HL-60/S4 treated with phorbol 12-myristate 13-acetate at 8.2 ng/mL for 4 days and 3 days (cell line): ENCODE results near the gene ADAMTS15.

Experiments used
- in situ Hi-C: fragments of 300-500 bp; cut with MboI; formaldehyde crosslinking; loops from 2 replicates; pipeline ENCODE4 v1.15.0; 2022; ENCODE audit warnings: low sequenced_read_pairs

ADAMTS15 gene

DNA sequence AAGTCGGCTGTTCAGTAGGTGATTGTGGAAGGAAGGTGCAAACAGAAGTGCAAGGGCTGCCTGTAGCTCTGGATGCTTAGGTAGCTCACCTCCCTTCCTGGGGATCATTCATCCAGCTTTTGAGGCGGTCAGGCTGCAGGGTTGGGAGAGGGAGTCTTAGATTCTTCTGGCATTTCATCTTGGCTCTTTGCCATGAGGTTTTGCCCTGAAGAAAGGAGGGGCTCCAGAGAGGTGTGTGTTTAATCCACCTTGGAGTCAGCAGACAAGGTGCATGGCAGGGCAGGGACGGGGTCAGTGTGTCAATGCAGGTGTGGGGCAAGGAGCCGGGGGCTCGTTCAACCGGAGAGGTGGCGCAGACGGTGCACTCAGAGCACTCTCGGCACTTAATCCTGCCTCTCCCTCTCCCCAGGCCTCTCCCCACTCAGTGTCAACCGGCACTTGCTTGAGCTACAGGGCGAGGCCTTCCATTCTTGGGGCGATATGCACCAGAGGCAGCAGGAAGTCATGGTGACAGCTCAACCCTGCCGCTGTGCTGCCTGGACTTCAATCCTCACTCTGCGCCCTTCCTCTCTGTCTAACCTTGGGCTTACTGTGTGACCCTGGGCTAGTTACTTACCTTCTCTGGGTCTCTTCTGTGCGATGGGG, 7.2 kb downstream of the ADAMTS15 start:
- in situ Hi-C loops: no loop called here

DNA sequence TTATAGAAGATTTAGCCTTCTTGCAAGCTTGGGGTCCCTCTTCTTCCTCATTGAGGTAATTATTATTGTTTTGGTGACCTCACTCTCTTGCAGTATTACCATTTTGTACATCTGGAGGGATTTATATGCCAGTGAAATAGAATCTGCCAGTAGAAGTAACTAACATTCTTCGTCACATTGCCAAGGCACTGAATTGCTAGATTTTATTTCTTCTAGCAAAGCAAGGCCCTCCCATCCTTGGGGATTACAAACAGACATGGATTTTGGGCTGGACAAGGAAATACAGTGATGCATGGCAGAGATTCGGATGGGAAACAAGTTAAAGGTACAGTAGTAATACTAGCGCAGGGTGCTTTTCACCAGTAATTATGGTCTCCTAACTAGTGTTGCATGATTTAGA, 7.8 kb downstream of the ADAMTS15 start:
- in situ Hi-C loops: no loop called here

DNA sequence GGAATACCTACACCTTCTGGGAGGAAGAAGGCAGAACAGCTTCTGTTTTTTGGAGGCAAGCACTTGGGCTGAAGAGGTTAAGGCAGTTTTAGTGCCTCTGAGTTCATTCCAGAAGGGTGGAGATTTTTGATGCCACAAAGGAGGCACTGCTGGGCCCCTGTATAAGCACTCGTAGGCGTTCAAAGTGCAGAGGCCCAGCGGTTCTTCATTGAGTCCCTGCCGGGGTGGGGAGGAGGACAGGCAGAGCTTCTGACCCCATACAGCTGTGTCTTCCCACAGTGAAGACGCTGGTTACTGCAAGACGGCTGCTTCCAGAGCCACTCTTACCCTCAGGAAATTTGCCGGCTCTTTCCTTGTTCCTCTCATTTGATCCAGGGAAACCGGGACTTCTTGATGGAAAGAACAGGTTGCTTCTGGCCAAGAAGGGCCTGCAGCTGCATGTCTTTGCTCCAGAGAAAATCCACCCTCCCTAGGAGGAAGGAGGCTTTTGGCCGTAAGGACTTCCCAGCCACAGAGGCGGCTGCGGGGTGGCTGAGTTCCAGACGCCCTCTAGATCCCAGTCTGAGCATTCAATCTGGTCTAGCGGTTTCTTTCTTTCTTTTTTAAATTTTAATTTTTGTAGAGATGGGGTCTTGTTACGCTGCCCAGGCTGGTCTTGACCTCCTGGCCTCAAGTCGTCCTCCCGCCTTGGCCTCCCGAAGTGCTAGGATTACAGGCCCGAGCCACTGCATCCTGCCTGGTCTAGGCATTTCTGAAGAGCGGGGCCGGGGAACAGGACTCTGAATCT, 9.4 kb downstream of the ADAMTS15 start:
- in situ Hi-C loops: no loop called here

DNA sequence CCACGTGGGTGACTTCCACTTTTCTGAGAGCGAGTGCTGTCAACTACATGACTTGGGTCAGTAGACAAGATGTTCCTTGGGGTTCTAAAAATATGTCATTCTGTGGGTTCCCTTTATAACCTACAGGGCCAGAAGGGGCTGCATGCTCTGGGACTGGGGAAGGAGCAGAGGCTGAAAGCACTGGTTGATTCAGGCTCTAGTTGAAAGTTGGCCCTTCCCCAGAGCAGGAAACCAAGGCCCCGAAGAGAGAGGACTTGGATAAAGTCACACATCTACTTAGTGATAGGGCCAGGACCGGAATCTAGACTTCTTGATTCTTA, 9.9 kb downstream of the ADAMTS15 start:
- in situ Hi-C loops: no loop called here

DNA sequence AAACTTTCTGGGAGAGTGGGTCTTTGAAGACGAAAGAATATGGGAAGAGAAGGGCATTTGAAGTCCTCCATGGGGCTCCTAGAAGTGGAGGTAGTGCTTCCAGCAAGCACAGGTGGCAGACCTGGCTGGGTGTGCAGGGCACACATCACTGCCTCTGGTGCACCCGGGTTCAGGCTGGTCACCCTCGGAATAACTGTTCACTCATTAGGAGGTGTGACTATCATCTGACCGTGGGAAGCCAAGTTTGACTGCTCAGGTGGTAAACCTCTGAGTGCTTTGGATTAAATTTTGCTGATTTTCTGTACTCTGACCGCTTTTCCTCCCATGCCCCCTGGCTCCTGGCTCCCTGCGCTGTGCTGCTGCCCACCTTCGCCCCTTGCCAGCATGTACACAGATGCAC, 11.1 kb downstream of the ADAMTS15 start:
- in situ Hi-C loops: no loop called here

DNA sequence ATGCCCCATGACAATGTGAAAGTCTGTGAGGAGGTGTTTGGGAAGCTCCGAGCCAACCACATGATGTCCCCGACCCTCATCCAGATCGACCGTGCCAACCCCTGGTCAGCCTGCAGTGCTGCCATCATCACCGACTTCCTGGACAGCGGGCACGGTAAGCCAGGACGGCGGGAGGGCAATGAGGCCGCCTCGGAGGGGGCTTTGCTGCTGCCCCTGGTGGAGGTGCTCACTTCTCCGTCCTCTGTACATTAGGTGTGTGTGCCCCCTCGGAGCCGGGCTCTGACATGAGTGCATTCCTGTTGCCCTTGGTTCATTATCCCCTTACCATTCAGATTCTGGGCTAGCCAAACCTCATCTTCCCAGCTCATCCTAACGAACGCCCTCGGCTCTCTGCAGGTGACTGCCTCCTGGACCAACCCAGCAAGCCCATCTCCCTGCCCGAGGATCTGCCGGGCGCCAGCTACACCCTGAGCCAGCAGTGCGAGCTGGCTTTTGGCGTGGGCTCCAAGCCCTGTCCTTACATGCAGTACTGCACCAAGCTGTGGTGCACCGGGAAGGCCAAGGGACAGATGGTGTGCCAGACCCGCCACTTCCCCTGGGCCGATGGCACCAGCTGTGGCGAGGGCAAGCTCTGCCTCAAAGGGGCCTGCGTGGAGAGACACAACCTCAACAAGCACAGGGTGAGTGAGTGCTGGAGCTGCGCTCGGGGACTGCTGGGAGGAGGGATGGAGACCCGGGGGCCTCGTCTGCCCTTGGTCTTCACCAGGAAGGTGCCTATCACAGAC, 13.8 kb downstream of the ADAMTS15 start:
- in situ Hi-C loops: no loop called here

DNA sequence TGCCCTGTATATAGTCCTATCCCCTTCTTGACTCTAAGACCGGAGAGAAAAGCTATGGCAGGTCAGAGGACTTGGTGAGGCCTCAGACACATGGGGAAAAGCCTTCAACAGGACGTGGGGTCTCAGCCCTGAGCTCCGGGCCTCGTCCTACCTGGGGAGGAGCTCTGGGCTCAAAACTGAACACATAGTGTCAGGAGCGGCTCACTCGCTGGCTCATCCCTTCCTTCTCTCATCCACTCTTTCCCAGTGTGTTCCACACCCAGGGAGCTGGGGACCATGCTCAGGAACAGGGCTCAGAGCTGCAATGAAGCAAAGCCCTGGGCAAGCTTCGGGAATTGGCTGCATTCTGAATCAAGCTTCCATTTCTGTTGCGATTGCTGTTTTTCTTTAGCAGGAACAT, 14.5 kb downstream of the ADAMTS15 start:
- in situ Hi-C loops: no loop called here

DNA sequence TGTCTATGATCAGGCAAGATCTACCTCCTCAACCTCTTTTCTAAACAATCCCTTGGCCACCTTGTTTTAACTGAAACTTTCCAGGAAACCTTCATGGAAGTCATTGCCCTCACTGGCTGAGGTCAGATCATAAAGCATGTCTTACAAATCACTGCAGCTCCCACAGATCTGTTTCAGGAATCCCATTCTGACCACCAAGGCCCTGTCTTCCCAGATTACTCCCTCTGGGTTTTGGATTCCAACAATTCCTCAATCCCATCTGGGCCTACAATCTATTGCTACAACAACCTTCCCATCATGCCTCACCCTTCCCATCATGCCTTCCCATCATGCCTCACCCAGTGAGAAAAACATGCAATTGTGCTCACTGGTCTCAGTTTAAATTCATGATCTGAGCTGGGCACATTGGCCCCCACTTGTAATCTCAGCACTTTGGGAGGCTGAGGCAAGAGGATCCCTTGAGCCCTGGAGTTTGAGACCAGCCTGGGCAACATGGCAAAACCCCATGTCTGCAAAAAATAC, 15.9 kb downstream of the ADAMTS15 start:
- in situ Hi-C loops: no loop called here

DNA sequence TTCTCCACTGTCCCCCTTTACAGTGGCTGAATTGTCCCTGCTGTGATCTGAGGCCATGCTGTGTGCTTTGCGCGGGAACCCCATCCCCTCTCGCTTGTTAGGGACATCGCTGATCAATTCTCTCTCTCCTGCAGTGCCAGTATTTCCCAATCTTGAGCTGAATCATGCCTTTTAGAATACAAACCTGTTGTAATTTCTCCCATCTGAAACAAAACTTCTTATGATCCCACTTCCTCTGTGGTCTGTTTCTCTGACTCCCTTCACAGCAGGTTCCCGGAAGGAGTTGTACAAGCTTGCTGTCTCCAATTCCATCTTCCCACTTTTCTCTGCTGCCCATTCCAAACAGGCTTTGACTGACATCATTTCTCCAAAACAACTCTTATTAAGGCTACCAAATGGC, 16.8 kb downstream of the ADAMTS15 start:
- in situ Hi-C loops: no loop called here

DNA sequence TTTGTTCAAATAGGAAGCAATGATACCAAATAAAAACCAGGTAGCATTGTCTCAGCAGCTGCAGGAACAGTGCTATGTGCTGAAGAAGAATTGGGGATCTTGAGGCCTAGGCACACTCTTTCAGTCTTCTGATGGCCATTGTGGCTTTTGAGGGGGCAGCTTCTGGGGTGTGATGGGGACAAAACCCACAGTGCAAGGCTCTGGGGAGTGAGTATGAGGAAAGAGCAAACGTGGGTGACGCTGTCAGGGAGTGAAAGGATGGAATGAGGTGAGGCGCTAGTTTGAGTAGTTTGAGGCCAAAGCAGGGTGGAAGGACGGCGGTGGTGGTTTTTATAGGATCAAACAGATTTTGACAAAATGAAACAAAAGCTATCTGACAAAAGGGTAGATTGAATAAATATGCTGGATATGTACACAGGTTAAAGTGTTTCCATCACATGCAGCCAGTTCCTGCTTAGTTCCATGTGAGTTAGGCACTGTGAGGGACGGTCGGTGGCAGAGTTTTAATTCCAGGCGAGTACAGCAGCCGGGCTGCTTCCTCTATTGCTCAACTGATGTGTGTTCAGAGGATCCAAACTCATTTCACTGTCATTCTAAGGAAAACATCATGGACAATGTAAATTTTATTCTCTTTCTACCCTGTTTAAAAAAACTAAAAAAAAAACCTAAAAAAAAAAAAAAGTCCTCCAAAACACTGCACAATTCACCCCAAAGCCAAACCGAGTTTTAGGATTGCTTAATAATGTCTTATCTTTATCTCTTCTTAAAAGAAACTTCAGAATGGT, 18.9 kb downstream of the ADAMTS15 start:
- in situ Hi-C loops: no loop called here

DNA sequence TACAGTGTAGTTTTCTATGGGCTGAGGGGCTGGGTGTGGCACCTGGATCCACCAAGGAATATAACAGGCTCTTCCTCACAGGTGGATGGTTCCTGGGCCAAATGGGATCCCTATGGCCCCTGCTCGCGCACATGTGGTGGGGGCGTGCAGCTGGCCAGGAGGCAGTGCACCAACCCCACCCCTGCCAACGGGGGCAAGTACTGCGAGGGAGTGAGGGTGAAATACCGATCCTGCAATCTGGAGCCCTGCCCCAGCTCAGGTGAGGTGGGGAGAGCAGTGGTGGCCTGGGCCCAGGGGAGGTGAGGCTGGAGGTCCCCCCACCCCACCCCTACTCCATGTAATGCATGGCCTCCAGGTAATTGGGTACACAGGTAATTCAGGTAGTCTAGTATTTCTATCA, 20.7 kb downstream of the ADAMTS15 start:
- in situ Hi-C loops: no loop called here

DNA sequence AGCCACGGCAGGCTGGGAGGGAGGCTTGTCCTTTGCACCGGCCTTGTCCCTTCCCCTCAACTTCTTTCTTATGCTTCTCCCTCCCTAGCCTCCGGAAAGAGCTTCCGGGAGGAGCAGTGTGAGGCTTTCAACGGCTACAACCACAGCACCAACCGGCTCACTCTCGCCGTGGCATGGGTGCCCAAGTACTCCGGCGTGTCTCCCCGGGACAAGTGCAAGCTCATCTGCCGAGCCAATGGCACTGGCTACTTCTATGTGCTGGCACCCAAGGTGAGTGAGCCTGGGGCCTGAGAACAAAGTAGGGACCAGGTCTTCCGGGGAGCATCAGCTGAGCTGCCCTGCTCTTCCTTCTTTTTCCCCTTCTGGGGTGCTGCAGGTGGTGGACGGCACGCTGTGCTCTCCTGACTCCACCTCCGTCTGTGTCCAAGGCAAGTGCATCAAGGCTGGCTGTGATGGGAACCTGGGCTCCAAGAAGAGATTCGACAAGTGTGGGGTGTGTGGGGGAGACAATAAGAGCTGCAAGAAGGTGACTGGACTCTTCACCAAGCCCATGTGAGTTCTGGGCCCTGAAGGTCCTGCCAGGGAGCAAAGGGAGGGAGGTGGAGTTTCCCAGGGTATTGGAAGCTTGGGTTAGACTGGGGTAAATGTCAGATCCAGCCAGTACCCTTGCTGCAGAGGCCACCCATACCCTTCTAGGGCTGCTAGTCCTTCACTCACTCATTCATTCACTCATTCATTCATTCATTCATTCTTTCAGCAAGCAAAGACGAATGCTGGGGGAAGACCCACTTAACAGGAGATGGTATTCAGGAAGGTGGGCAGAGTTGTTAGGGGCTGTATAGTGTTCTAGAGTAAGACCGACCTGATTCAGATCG, 22.6 kb downstream of the ADAMTS15 start:
- in situ Hi-C loops: no loop called here

DNA sequence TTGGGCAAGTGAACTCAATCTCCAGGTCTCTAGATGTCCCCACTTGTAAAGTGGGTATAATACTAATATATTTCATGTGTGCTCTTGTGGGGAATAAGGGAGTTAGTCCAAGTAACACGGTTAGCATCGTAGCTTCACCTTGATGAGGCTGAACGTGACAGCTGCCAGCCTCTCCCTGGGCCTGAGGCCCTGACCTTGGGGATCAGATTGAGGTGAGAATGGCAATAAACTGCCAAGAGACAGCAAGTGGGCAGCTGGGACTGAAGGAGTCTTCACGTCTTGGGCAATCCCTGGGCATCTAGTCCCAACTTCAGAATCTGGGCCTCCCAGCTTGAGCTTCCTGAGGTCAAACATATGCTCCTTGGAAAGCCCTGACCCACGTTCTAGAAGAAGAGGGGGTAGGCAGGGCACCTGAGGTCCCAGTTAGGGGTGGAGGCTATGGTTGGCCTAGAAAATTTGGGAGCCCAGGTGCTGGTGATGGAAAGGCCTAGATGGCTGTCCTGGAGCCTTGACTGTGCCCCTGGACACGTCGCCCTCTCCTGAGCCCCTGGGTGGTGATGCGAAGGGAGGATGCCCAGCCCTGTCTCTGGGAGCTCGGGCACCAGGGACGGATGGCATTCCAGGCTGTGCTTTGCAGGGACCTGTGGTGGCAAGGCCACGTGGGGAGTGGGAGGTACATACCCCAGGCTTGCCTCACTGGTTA, 23.4 kb downstream of the ADAMTS15 start:
- in situ Hi-C loops: no loop called here

DNA sequence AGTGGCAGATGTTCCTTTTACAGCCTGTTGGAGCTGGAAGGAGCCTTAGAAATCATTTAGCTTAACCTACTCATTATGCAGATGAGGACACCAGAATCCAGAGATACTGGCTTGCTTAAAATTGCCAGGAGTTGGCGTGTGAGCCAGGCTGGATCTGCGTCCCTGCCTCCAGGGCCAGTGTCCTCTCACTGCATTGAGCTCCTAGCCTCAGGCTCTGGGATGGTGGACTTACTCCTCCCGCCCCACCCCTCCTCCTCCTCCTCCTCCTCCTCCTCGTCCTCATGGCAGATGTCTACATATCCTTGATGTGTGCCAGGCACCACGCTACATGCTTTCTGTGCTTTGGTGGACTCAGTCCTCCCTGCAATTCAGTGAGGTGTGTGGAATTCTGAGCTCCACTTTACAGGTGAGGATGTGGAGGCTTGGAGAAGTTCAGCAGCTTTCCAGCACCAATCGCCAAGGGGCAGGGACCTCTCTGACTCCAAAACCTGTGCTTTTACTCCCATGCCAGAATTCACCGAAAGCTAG, 24.1 kb downstream of the ADAMTS15 start:
- in situ Hi-C loops: no loop called here

DNA sequence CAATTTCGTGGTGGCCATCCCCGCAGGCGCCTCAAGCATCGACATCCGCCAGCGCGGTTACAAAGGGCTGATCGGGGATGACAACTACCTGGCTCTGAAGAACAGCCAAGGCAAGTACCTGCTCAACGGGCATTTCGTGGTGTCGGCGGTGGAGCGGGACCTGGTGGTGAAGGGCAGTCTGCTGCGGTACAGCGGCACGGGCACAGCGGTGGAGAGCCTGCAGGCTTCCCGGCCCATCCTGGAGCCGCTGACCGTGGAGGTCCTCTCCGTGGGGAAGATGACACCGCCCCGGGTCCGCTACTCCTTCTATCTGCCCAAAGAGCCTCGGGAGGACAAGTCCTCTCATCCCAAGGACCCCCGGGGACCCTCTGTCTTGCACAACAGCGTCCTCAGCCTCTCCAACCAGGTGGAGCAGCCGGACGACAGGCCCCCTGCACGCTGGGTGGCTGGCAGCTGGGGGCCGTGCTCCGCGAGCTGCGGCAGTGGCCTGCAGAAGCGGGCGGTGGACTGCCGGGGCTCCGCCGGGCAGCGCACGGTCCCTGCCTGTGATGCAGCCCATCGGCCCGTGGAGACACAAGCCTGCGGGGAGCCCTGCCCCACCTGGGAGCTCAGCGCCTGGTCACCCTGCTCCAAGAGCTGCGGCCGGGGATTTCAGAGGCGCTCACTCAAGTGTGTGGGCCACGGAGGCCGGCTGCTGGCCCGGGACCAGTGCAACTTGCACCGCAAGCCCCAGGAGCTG, 24.8 kb downstream of the ADAMTS15 start:
- in situ Hi-C loops: no loop called here

DNA sequence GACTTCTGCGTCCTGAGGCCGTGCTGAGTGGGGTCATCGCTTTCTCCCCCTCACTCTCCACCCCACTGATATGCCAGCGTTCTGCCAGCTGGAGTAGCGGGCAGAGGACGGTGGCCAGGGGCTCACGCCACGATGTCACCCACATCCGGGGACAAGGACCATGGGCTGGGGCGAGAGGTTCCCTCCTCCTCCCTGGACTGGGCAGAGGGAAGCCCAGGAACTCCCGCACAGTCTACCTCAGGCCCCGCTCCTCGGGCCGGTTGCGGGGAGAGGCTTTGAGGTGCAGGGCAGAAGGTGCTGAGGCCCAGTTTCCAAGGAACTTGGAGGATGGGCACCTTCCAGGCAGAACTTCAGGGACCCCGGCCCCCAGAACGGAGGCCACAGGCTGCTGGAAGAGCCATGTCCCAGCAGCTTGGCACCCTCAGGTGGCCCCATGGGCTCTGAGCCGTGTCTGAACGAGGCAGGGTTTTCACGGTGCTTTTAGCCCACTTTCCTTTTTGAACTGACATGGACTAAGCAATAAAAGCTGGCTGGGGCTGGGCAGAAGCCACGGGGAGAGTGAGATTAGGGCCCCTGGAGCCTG, 25.4 kb downstream of the ADAMTS15 start:
- in situ Hi-C loops: no loop called here

DNA sequence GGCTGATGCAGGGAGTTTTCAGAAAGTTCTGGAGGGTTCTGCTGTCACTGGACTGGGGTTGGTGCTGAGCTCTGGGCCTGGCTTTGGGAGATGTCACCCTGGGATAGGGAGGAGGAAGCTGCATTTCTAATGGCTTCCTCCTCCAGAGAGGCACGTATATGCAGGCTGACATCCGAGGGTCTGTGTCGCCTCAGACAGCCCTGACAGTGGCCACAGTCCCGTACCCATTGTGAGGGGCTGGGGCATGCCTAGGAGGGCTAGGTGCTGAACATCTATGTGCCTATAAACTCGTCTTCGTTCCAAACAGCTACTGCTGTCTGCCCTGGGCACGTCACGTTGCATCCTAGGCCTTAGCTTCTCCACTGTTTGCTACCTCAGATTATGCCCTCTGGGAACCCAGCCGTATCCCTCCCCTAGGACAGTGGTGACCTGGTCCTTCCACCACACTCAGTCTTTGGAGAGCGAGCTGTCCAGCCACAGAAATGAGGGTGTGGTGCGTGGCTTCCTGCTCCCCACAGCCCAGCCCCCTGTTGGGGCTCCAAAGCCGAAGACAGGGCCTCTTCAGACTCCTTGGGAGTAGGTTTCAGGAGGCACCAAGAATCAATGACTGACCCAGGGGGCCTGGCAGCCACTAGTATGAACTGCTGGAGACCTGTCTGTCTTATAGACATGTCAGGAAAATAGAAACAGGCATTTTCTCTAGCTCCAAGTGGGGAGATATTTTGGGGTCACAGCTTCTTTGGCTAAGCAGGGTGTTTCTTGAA, 26.4 kb downstream of the ADAMTS15 start:
- in situ Hi-C loops: no loop called here
